CD4-positive, alpha-beta memory T cell (primary cell): ENCODE results near the gene YIPF1. TPM values are rescaled to one million over a fixed set of nuclear protein-coding genes. Genes with fewer than 3 reads are reported as not detected.
A peak's percentile ranks its signal among the peaks of the same experiment; 100 is the strongest.

ENCODE experiments used
- CTCF ChIA-PET: fragments of 350-600 bp; sonication (Branson Sonifier 250); formaldehyde crosslinking; loops from one replicate; lab custom pipeline; 2021; ENCODE audit warnings: inconsistent platforms; ENCODE audit not compliant: partially characterized antibody; lab: Charles Lee
- POLR2A ChIA-PET: fragments of 350-600 bp; sonication (Branson Sonifier 250); formaldehyde crosslinking; loops from one replicate; lab custom pipeline; 2021; ENCODE audit not compliant: partially characterized antibody; lab: Charles Lee
- DNase-seq, 5 donors: peaks; one replicate each; pipeline versions ENCODE4 v3.0.0 to v3.0.0-alpha.2; 2020 to 2022; ENCODE audit warnings: mixed read lengths in 1 of 5
- H3K27ac ChIP-seq: one replicate; pipeline ENCODE4 v1.7.0; 2013; ENCODE audit warnings: low read depth, low read length
- H3K27me3 ChIP-seq: 2 replicates; pipeline ENCODE4 v1.7.0; 2013; ENCODE audit warnings: mild to moderate bottlenecking, low read length, moderate library complexity; ENCODE audit not compliant: insufficient read depth
- H3K36me3 ChIP-seq: 2 replicates; pipeline ENCODE4 v1.7.0; 2013; ENCODE audit warnings: mild to moderate bottlenecking, low read length, moderate library complexity; ENCODE audit not compliant: insufficient read depth
- H3K4me1 ChIP-seq: 2 replicates; pipeline ENCODE4 v1.7.0; 2013; ENCODE audit warnings: mild to moderate bottlenecking, low read length, moderate library complexity; ENCODE audit not compliant: insufficient read depth
- H3K4me3 ChIP-seq, 2 donors: one replicate each; pipeline ENCODE4 v1.7.0; 2013; ENCODE audit warnings: low read length in 2 of 2, mild to moderate bottlenecking in 1 of 2
- H3K9me3 ChIP-seq, 2 donors: one replicate each; pipeline ENCODE4 v1.7.0; 2013; ENCODE audit warnings: low read length in 2 of 2, control low read depth in 1 of 2; ENCODE audit not compliant: control insufficient read depth in 1 of 2
- H3K27ac Mint-ChIP-seq, 7 donors: one replicate each; pipeline ENCODE4 v1.8.0; 2020 to 2021; ENCODE audit warnings: mixed read lengths in 7 of 7, mild to moderate bottlenecking in 6 of 7, inconsistent platforms in 3 of 7, moderate library complexity in 3 of 7
- H3K27me3 Mint-ChIP-seq, 2 donors: one replicate each; pipeline ENCODE4 v1.8.0; 2020 to 2021; ENCODE audit warnings: mixed read lengths in 2 of 2
- H3K36me3 Mint-ChIP-seq, 2 donors: one replicate each; pipeline ENCODE4 v1.8.0; 2020 to 2021; ENCODE audit warnings: mixed read lengths in 2 of 2, inconsistent platforms in 1 of 2, mild to moderate bottlenecking in 1 of 2
- H3K4me1 Mint-ChIP-seq, 4 donors: one replicate each; pipeline ENCODE4 v1.8.0; 2020 to 2021; ENCODE audit warnings: mixed read lengths in 4 of 4, mild to moderate bottlenecking in 1 of 4
- H3K4me3 Mint-ChIP-seq, 8 donors: one replicate each; pipeline ENCODE4 v1.8.0; 2020 to 2021; ENCODE audit warnings: mixed read lengths in 8 of 8, mild to moderate bottlenecking in 7 of 8, moderate library complexity in 6 of 8, inconsistent platforms in 3 of 8
- H3K9me3 Mint-ChIP-seq, 8 donors: one replicate each; pipeline ENCODE4 v1.8.0; 2020 to 2021; ENCODE audit warnings: mixed read lengths in 8 of 8, mild to moderate bottlenecking in 5 of 8, inconsistent platforms in 3 of 8, moderate library complexity in 1 of 8
- intact Hi-C: fragments of 100-400 bp; cut with micrococcal nuclease; formaldehyde crosslinking; loops from one replicate; pipeline ENCODE4 v1.15.1; 2023
- polyA plus RNA-seq, 2 donors: library from polyadenylated mRNA; unstranded; fragments of 300-500 nt; fragmentation: Illumina TruSeq; gene quantifications; one replicate each; pipeline ENCODE4 v1.2.3, GENCODE V29; 2021
- total RNA-seq, 2 experiments: library from RNA; stranded (reverse); gene quantifications; one replicate each; pipeline ENCODE4 v1.2.3, GENCODE V29; 2021

YIPF1 gene
- total and polyA plus RNA-seq, 4 experiments from 2014 or later, result 14.8 to 30.5 (median 20.2) TPM

DNA sequence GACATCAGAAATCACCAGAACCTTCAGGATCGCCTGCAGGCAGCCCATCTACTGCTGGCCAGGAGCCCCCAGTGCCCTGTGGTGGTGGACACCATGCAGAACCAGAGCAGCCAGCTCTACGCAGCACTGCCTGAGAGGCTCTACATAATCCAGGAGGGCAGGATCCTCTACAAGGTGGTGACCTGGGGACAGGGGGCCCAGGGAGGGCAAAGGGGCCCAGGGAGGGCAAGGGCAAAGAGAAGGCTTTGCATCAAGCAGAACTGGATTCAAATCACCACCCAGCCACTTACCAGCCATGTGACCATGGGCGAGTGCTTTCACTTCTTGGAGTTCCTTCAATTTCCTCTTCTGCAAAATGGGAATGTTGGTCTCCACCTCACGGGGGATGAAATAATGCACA lies 16.5 kb upstream of the YIPF1 start:
- Histone ChIP-seq H3K4me1 (no peaks in the 10 kb centered on the region), H3K27me3 (no peaks in the 10 kb centered on the region), H3K27ac (no peak overlapping the region), H3K36me3 (no peaks in the 10 kb centered on the region), H3K4me3 (no peak overlapping the region), H3K9me3 (no peaks in the 10 kb centered on the region)
- Mint-ChIP-seq H3K4me3 (no peak overlapping the region), H3K9me3 (no peaks in the 10 kb centered on the region), H3K4me1 (no peaks in the 10 kb centered on the region), H3K27ac (no peak overlapping the region), H3K27me3 (no peaks in the 10 kb centered on the region), H3K36me3 (peaks cover 1 to 6% of the 10 kb centered on the region in 2 donors)
- ChIA-PET POLR2A (no interaction called here), CTCF (no interaction called here)
- DNase-seq, result no peak
- intact Hi-C loops, result no loop called here

DNA sequence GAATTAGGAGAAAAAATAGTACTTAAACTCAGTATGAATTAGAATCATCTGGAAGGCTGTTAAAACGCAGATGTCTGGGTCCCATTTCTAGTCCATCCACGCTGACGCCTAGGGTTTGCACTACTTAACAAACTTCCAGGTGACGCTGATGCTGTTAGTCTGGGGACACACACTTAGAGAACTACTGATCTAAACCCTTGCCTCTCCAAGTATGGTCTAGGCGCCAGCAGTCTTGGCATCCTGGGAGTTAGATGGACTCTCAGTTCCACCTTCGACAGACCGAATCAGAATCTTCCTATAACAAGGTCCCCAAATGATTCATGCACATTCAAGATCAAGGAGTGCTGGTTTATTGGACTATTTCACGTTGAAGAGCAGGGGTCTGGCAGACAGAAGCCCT lies 15.9 kb upstream of the YIPF1 start:
- no peak for DNase-seq
- CTCF ChIA-PET, result no interaction called here
- Mint-ChIP-seq H3K4me1 (no peaks in the 10 kb centered on the region), H3K27me3 (no peaks in the 10 kb centered on the region), H3K36me3 (peaks cover 1 to 6% of the 10 kb centered on the region in 2 donors), H3K9me3 (no peaks in the 10 kb centered on the region), H3K27ac (no peak overlapping the region), H3K4me3 (no peak overlapping the region)
- Histone ChIP-seq H3K4me3 (no peak overlapping the region), H3K9me3 (no peaks in the 10 kb centered on the region), H3K27me3 (no peaks in the 10 kb centered on the region), H3K4me1 (no peaks in the 10 kb centered on the region), H3K36me3 (no peaks in the 10 kb centered on the region), H3K27ac (no peak overlapping the region)
- intact Hi-C loops, result no loop called here
- POLR2A ChIA-PET, result no interaction called here

DNA sequence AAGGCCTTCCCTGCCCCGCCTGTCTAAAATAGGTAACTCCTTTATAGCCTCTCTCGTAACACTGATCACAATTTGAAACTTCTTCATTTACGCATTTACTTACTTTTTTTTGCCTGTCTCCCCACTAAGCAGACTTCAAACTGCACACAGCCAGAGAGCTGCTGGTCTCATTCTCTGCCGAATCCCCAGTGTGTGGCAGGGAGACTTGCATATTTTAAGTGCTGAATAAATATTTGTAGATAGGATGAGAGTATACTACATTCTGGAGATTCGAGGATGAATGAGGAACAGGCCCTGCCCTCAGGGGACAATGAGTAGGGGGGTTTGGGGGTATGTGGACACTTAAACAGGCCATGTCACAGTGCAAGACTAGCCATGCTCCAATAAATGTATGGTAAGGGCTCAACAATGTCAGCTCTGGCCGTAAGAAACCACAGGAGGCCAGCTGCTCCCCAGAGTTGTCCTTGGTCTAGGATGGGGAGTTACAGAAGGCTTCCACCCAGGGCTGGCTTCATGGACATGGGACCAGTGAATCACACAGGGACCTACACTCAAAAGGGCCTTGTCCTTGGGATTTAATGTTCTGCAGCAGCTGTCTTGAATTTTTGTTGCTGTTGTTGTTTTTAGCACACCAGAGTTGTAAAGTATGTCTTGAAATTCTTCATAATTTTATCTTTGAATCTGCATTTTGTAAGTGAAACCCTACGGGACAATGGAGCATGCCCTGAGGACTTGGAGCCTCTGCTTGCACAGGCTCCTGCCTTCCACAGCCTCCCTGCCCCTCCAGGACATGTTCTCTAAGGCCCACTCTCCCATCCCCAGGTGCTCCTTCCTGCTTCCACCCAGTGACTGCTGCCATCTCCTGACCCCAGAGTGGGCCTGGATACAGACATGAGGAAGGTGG lies 12.9 kb upstream of the YIPF1 start:
- Histone ChIP-seq H3K36me3 (no peaks in the 10 kb centered on the region), H3K27ac (no peak overlapping the region), H3K4me1 (no peaks in the 10 kb centered on the region), H3K4me3 (no peak overlapping the region), H3K27me3 (no peaks in the 10 kb centered on the region), H3K9me3 (no peaks in the 10 kb centered on the region)
- H3K27me3 Mint-ChIP-seq, result no peaks in the 10 kb centered on the region
- no peaks in the 10 kb centered on the region for H3K9me3 Mint-ChIP-seq
- no peak for DNase-seq
- H3K4me1 Mint-ChIP-seq, result no peaks in the 10 kb centered on the region
- ChIA-PET CTCF (no interaction called here), POLR2A (interaction anchor here (1.1 to 1.8 kb wide), 2 partner anchors 9 to 12 kb away, joined by 3 to 5 read pairs; partner anchors contain the start of gene YIPF1)
- intact Hi-C loops, result no loop called here
- H3K4me3 Mint-ChIP-seq, result no peak overlapping the region
- no peaks in the 10 kb centered on the region for H3K36me3 Mint-ChIP-seq
- peak overlapping the region in 1 of 7 donors; percentile 31 for H3K27ac Mint-ChIP-seq

DNA sequence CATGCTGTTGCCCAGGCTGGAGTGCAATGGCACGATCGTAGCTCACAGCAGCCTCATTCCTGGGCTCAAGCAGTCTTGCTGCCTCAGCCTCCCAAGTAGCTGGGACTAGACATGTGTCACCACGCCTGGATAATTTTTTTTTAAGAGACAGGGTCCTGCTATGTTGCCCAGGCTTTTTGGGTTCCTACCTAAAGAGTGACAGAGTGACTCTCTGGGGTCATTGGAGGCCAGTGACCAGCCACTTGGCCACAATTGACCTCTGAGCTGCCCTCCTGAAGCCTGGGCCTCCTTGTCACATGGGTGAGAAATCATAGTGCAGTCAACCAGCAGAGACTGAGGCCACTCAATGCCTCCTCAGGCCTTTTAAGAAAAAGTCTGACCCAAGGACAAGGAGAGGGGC lies 10.1 kb upstream of the YIPF1 start:
- DNase-seq, result no peak
- Mint-ChIP-seq H3K4me3 (no peak overlapping the region), H3K9me3 (no peaks in the 10 kb centered on the region), H3K27me3 (peaks cover 0 to 3% of the 10 kb centered on the region in 2 donors), H3K27ac (peak overlapping the region in 1 of 7 donors; percentile 53), H3K4me1 (no peaks in the 10 kb centered on the region), H3K36me3 (peaks cover 0 to 3% of the 10 kb centered on the region in 2 donors)
- no peak overlapping the region for H3K4me3 ChIP-seq
- H3K27ac ChIP-seq, result no peak overlapping the region
- POLR2A ChIA-PET, result no interaction called here
- H3K9me3 ChIP-seq, result no peaks in the 10 kb centered on the region
- H3K4me1 ChIP-seq, result no peaks in the 10 kb centered on the region
- intact Hi-C loops, result no loop called here
- H3K27me3 ChIP-seq, result no peaks in the 10 kb centered on the region
- no peaks in the 10 kb centered on the region for H3K36me3 ChIP-seq
- CTCF ChIA-PET, result interaction anchor here (1.2 to 1.8 kb wide), 2 partner anchors 26 to 38 kb away, joined by 3 to 5 read pairs; no protein-coding TSS in a partner anchor

DNA sequence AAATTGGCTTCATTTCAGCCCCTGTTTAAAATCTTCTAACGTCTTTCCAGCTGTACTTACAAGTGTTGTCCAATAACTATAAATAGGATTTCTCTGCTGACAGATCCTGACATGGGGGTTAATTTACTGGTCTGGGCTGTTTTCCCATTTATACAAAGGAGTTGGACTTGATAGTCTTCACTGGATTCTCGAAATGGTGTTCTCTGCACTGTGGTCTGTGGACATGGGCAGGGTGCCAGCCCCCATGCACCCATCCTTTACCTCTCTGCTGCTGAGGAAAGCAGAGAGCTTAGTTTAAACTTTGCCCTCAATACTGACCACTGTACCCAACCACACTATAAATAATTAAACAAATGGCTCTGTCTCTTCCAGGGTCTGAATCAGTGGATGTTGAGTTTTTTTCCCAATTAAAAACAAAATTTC lies 9.6 kb upstream of the YIPF1 start:
- CTCF ChIA-PET, result interaction anchor here (1.2 kb wide), 1 partner anchor 25 kb away, joined by 3 read pairs; no protein-coding TSS in a partner anchor
- no peaks in the 10 kb centered on the region for H3K27me3 ChIP-seq
- no peak overlapping the region for H3K27ac Mint-ChIP-seq
- no peak for DNase-seq
- H3K4me3 Mint-ChIP-seq, result no peak overlapping the region
- no peak overlapping the region for H3K4me3 ChIP-seq
- H3K27ac ChIP-seq, result no peak overlapping the region
- no peaks in the 10 kb centered on the region for H3K36me3 ChIP-seq
- no peaks in the 10 kb centered on the region for H3K4me1 Mint-ChIP-seq
- peaks cover 0 to 3% of the 10 kb centered on the region in 2 donors for H3K36me3 Mint-ChIP-seq
- H3K9me3 ChIP-seq, result no peaks in the 10 kb centered on the region
- POLR2A ChIA-PET, result interaction anchor here (0.8 kb wide), 1 partner anchor 10 kb away, joined by 3 read pairs; the partner anchor contains the start of gene YIPF1
- intact Hi-C loops, result no loop called here
- H3K9me3 Mint-ChIP-seq, result no peaks in the 10 kb centered on the region
- peaks cover 0 to 3% of the 10 kb centered on the region in 2 donors for H3K27me3 Mint-ChIP-seq
- no peaks in the 10 kb centered on the region for H3K4me1 ChIP-seq

DNA sequence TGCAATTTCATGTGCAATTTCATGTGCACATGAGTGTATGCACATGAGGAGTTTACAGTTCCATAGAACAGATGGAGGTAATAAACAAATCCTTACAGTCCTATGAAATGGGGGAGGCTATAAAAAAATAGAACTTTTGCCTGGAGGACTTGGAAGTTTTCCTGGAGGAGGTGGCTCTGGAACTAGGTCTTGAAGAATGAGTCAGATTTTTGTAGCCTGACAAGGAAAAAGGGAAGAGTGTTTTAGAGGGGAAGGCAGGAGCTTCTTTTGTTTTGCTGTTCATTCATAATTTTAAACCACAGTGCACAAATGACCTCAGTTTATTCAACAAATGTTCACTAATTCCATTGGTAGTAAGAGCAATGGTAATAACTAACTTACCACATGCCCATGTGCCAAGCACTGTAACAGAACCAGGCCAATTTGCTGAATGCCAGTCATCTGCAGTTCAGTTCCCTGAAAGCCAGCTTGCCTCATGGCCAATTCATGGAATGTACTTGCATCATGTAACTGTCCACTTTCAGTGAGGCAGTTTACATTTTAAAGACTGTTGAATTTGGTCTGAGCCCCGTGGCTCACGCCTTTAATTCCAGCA lies 7.1 kb upstream of the YIPF1 start:
- H3K36me3 Mint-ChIP-seq, result peaks cover 0 to 3% of the 10 kb centered on the region in 2 donors
- Histone ChIP-seq H3K4me1 (no peaks in the 10 kb centered on the region), H3K36me3 (no peaks in the 10 kb centered on the region), H3K27ac (no peak overlapping the region), H3K9me3 (no peaks in the 10 kb centered on the region), H3K27me3 (no peaks in the 10 kb centered on the region), H3K4me3 (no peak overlapping the region)
- H3K27ac Mint-ChIP-seq, result no peak overlapping the region
- POLR2A ChIA-PET, result no interaction called here
- H3K9me3 Mint-ChIP-seq, result no peaks in the 10 kb centered on the region
- H3K4me3 Mint-ChIP-seq, result no peak overlapping the region
- no peak for DNase-seq
- peaks cover 0 to 6% of the 10 kb centered on the region in 2 donors for H3K27me3 Mint-ChIP-seq
- no peaks in the 10 kb centered on the region for H3K4me1 Mint-ChIP-seq
- CTCF ChIA-PET, result no interaction called here
- intact Hi-C loops, result no loop called here

DNA sequence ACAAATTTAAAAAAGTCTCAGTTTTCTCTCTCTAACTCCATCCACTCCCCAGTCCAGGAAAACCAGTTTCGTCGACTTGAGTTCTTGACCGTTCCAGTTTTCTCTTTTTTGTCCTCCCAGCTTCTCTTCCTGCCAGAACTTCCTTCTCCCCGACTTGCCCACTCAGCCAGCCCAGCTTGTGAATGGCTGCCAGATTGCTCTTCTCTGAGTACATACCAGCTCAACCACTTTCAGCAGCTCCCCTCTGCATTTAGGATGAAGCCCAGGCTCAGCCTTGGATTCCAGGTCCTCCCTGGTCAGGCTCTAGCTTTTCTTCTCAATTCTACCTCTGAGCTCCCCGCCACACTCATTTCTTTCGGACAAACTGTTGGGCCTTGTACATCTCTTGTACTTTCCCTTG lies 5.8 kb upstream of the YIPF1 start:
- DNase-seq, result no peak
- Mint-ChIP-seq H3K27me3 (peaks cover 0 to 6% of the 10 kb centered on the region in 2 donors), H3K27ac (peak overlapping the region in 1 of 7 donors; percentile 33), H3K4me3 (no peak overlapping the region), H3K9me3 (no peaks in the 10 kb centered on the region), H3K36me3 (peaks cover 0 to 3% of the 10 kb centered on the region in 2 donors), H3K4me1 (peaks cover 3 to 5% (median 4%) of the 10 kb centered on the region in 4 donors)
- Histone ChIP-seq H3K27me3 (no peaks in the 10 kb centered on the region), H3K4me1 (peaks cover 4% of the 10 kb centered on the region), H3K27ac (no peak overlapping the region), H3K36me3 (no peaks in the 10 kb centered on the region), H3K9me3 (no peaks in the 10 kb centered on the region), H3K4me3 (no peak overlapping the region)
- intact Hi-C loops, result no loop called here
- ChIA-PET POLR2A (no interaction called here), CTCF (interaction anchor here (0.6 kb wide), 1 partner anchor 29 kb away, joined by 3 read pairs; no protein-coding TSS in a partner anchor)
